NCI-H446 (cell line): ENCODE data around the gene MRPL54.

Experiments used
- DNase-seq, 2 experiments: peaks; one replicate each; lab custom pipeline; 2025; lab: John Stamatoyannopoulos, UW

MRPL54 gene

GRCh38 chr19:3769494-3769893 lies 7.0 kb downstream of the MRPL54 start:
- DNase-seq = no peak

GRCh38 chr19:3770136-3770999 lies 7.9 kb downstream of the MRPL54 start:
- DNase-seq = no peak

- DNase-seq = no peak
Observed at GRCh38 chr19:3771000-3771905, 8.8 kb downstream of the MRPL54 start.

- no peak for DNase-seq
Observed at GRCh38 chr19:3771906-3772455, 9.5 kb downstream of the MRPL54 start, which contains the start of gene RAX2. RAX2 (minus strand) TSS chr19:3772228; CDS start chr19:3771742, 486 bp downstream.

- DNase-seq = no peak
Observed at GRCh38 chr19:3773814-3774515, 11.5 kb downstream of the MRPL54 start.

- DNase-seq = no peak
Observed at GRCh38 chr19:3774621-3775373, 12.3 kb downstream of the MRPL54 start.

- DNase-seq = no peak
Observed at GRCh38 chr19:3775374-3775711, 12.9 kb downstream of the MRPL54 start.

- no peak for DNase-seq
Observed at GRCh38 chr19:3775831-3776230, 13.3 kb downstream of the MRPL54 start.

GRCh38 chr19:3776479-3777040 lies 14.1 kb downstream of the MRPL54 start:
- no peak for DNase-seq

- DNase-seq = no peak
Observed at GRCh38 chr19:3778104-3778867, 15.8 kb downstream of the MRPL54 start.

- no peak for DNase-seq
Observed at GRCh38 chr19:3778899-3779723, 16.6 kb downstream of the MRPL54 start.

GRCh38 chr19:3780786-3781304 lies 18.4 kb downstream of the MRPL54 start:
- DNase-seq = no peak

GRCh38 chr19:3781603-3782002 lies 19.1 kb downstream of the MRPL54 start:
- no peak for DNase-seq

GRCh38 chr19:3782330-3782729 lies 19.8 kb downstream of the MRPL54 start:
- no peak for DNase-seq

GRCh38 chr19:3782903-3783302 lies 20.4 kb downstream of the MRPL54 start:
- no peak for DNase-seq

- no peak for DNase-seq
Observed at GRCh38 chr19:3783660-3784584, 21.4 kb downstream of the MRPL54 start.

GRCh38 chr19:3784607-3785450 lies 22.3 kb downstream of the MRPL54 start:
- DNase-seq = no peak
